Measurements from ENCODE around the gene SLC9A5.

The SLC9A5 gene

GRCh38 chr16:67257486-67258160, 8.8 kb downstream of the SLC9A5 start:
- DNase-seq = no peak

- DNase-seq = no peak
These were observed 9.5 kb downstream of the SLC9A5 start for GRCh38 chr16:67258161-67258835.

GRCh38 chr16:67259705-67260104, 10.9 kb downstream of the SLC9A5 start:
- no peak for DNase-seq

- peak; percentile 27 for DNase-seq
These were observed 11.8 kb downstream of the SLC9A5 start for GRCh38 chr16:67260426-67261063.

GRCh38 chr16:67263201-67263600, 14.4 kb downstream of the SLC9A5 start:
- no peak for DNase-seq

- DNase-seq = no peak
These were observed 15.5 kb downstream of the SLC9A5 start for GRCh38 chr16:67264277-67264676.

GRCh38 chr16:67264866-67265265, 16.1 kb downstream of the SLC9A5 start:
- no peak for DNase-seq

- no peak for DNase-seq
These were observed 17.1 kb downstream of the SLC9A5 start for GRCh38 chr16:67265834-67266233.

- no peak for DNase-seq
These were observed 19.4 kb downstream of the SLC9A5 start for GRCh38 chr16:67268136-67268579.

- DNase-seq = no peak
These were observed 21.0 kb downstream of the SLC9A5 start for GRCh38 chr16:67269766-67270165.

- DNase-seq = no peak
These were observed 22.2 kb downstream of the SLC9A5 start for GRCh38 chr16:67270931-67271338.

GRCh38 chr16:67271446-67271845, 22.7 kb downstream of the SLC9A5 start:
- no peak for DNase-seq

GRCh38 chr16:67275321-67275720, 26.5 kb downstream of the SLC9A5 start:
- DNase-seq = no peak

GRCh38 chr16:67277294-67277998, 28.7 kb downstream of the SLC9A5 start:
- DNase-seq = no peak

GRCh38 chr16:67277999-67278772, 29.4 kb downstream of the SLC9A5 start:
- no peak for DNase-seq

GRCh38 chr16:67278773-67279295, 30.1 kb downstream of the SLC9A5 start:
- peak; percentile 24 for DNase-seq

GRCh38 chr16:67279296-67280089, 30.7 kb downstream of the SLC9A5 start, which contains the start of gene PLEKHG4:
Gene PLEKHG4, plus strand, starts transcription at chr16:67279532. Its CDS starts 513 bp downstream, at chr16:67280045.
- DNase-seq = peak; percentile 46

GRCh38 chr16:67280090-67281015, 31.6 kb downstream of the SLC9A5 start:
- DNase-seq = no peak

- no peak for DNase-seq
These were observed 33.0 kb downstream of the SLC9A5 start for GRCh38 chr16:67281536-67282446.
